ENCODE data around the gene LY6G6D.

LY6G6D gene

DNA sequence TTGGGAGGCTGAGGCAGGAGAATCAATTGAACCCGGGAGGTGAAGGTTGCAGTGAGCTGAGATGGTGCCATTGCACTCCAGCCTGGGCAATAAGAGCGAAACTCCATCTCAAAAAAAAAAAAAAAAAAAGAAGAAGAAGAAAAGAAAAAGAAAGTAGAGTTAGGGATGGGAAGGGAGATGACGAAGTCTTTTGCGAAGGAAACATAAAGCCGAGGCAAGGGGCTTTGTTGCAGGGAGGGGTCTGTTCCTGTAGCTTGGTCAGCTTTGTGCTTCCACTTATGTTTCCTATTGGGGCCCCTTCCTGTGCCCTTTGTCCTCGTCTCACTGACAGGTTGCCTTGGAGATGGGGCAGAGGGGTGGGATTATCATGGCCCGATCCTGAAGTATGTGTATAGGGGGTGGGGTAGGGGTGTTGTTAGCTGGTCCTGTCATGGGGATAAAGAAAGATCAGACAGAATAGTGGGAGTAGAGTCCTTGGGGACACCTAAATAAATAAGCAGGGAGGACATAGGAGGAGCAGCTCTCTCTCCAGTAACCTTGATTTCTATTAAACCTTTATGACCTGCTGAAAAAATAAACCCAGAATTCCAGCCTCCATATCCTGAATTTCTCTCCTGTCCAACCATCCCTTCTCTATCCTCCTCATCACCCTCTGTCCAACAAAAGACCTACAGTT, 22.3 kb downstream of the LY6G6D start:
- peak; percentile 75 for DNase-seq

DNA sequence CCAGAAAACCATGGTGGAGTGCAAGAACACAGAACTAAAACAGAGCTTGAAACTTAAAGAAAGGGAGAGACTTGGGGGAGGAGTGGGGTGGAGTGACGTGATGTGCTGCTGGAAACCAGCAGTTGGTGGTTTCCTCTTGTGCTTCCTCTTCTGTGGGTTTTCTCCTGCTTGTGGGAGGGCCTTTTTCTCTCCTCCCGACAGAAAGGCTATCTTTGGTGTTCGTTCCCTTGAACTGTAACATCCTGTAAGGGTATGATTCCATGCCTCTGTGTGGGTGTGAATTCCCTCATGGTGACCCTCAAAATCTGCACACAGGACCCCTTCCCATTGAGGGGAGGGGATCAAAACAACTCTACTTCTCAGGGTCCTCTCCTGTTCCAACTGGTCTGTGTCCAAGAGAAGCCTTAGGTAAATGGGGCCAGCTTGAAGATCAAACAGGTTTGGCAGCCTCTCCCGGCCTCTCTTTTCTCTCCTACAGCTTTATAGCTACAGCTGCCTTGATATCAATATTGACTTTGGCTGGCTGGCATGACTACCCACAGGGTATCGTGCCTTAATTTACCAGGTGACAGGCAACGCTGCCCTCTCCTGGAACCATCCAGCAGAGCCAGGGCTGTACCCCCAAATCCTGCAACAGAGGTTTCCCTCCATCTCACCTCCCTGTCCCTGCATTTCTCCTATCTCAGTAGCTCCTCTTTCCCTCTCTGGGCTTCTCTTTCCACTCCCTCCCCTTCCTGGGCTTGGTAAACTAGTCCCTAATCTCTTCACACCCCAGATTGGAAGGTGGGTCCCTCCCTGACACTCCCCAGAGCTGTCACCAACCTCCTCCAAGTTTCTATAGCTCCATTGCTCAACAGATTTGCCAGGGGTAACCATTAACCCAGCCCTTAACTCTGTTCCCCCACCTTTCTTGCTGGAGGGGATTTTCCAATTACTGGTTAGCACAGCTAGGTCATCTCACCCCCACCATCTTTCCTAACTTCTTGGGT, 23.1 kb downstream of the LY6G6D start:
- DNase-seq, result peak; percentile 97

DNA sequence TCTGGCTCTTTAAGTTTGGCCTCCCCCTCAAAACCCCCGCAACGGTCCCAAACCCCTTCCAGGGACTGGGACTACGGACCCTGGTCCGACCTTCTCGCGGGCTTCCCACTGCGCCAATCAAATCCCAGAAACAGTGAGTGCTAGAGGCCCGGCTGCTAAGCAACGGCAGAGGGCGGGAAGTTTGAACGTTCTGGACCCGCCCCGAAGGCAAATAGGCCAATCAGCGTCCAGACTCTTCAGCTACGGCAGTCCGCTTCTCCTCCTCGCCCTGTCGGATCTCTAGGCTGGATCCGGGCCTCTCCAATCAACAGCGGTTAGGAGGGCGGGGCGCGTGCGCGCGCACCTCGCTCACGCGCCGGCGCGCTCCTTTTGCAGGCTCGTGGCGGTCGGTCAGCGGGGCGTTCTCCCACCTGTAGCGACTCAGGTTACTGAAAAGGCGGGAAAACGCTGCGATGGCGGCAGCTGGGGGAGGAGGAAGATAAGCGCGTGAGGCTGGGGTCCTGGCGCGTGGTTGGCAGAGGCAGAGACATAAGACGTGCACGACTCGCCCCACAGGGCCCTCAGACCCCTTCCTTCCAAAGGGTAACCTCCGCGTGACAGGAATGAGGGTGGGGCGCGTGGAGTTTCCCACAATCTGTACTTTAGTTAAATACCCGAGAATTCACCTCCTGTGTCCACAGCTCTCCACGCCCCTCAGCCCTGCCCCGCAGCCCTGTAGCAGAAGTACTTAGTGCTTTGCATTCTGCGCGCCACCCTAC, 24.7 kb downstream of the LY6G6D start, which contains the start of gene MSH5:
Gene MSH5, plus strand, starts transcription at position 367 of the 758 bp plus-strand sequence. CDS start 462 bp downstream, outside the sequence.
- peak; percentile 98 for DNase-seq

DNA sequence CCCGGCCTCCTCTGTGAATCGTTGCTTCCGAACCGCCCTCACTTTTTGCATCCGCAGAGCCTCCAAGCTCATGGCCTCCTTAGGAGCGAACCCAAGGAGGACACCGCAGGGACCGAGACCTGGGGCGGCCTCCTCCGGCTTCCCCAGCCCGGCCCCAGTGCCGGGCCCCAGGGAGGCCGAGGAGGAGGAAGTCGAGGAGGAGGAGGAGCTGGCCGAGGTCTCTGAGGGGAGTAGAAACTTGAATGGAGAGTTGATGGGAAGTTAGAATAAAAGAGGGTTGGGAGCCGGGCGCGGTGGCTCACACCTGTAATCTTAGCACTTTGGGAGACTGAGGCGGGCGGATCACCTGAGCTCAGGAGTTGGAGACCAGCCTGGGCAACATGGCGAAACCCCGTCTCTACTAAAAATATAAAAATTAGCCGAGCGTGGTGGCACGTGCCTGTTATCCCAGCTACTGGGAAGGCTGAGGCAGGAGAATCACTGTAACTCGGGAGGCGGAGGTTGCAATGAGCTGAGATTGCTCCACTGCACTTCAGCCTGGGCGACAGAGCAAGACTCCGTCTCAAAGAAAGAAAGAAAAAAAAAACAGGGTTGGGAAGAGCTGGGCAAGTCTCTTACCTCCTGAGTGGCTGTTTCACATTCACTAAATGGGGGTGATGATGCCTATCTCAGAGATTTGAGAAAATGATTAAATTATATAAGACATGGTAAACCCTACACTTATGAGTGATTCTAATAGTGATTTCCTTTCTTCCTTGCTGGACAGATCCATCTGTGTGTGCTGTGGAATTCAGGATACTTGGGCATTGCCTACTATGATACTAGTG, 25.5 kb downstream of the LY6G6D start:
- no peak for DNase-seq

DNA sequence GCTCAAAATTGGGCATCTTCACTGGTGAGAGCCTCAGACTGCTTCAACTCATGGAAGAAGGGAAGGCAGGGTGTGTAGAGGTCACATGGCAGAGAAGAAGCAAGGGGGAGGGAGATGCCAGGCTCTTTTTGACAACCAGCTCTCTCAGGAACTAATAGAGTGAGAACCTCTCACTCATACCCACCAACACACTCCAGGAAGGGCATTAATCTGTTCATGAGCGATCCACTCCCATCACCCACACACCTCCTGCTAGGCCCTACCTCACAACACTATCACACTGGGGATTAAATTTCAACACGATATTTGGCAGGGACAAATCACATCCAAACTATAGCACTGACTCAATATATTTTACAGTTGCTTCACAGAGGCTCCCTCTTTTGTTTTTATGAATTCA, 26.7 kb downstream of the LY6G6D start:
- no peak for DNase-seq

DNA sequence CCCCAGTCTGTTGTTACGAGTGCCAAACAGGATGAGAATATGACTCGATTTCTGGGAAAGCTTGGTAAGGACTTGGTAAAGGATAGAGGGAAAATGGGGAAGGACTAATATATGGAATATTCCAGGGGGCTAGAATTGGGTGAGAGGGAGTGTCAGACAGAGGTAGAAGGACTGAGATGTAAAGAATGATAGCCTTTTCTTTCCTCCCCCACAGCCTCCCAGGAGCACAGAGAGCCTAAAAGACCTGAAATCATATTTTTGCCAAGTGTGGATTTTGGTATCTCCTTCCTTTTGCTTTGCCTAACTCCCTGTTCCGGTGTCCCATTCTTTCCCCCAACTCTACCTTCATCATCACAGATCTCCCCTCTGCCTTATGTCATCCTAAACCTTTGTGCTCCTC, 27.7 kb downstream of the LY6G6D start:
- DNase-seq, result no peak

DNA sequence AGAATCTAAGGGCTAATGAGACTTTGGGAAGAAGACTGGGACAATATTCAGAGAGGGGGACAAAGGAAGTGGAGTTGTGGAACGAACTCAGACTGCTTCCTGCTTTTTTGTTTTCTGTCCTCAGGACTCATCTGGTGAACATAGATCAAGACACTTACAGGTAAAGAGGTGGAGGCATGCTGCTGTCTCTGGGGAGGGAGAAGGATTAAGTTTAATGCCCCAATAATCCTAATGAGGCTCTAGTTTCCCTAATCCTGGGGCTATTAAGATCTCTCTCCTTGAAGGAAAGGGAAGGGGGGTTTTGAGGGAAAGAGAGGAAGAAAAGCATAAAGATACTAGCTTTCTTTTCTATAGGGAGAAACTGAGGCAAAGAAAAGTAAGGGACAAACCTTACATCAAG, 29.3 kb downstream of the LY6G6D start:
- DNase-seq, result no peak

DNA sequence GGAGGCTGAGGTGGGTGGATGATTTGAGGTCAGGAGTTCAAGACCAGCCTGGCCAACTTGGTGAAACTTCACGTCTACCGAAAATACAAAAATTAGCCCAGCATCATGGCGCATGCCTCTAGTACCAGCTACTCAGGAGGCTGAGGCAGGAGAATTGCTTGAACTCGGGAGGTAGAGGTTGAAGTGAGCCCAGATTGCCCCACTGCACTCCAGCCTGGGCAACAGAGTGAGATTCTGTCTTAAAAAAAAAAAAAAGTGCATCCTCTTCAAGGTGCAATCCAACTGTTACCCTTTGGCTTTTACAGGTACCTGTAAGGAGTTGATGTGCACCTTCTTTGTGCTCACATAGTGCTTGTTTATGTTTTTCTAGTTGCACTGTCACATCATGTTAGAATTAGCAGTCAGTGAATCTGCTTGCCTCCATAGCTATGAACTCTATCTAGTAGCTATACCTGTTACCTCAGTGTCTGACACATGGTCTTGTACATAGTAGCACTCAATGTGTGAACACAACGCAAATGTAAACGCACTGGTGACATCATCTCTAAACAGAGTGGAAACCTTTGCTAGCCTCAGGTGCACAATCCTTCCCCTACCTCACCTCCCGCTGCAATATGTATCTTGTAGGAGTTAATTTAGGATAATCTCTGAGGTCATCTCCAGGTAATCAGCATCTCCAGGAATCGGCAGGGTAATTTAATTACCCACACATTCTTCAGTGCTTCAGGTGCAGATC, 34.3 kb downstream of the LY6G6D start:
- DNase-seq, result no peak

DNA sequence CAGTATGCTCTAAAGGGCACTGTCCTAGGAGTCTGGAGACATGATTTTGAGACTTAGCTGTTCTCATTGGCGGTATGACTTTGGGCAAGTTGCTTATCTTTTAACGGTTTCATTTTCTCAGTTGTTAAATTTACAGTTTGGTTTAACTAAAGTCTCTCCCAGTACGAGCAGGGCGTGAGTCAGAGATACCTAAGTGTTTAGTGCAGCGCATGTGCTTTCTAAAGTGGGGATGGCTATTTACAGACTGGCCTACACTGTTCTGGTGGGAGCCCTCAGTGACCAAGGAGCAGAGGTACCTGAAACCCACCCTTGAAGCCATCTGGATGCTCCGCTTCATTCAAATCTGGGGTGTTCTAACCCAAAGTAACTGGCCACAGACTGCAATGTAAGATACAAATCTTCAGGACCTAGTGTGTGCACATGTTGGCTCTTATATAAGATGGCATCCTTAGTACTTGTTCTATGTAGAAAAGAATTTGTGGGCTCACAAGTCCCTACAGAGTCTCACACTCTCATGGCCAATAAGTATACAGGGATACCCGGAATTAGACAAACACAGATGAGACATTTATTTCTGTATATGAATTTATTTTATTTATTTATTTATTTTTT, 35.4 kb downstream of the LY6G6D start:
- DNase-seq, result no peak

DNA sequence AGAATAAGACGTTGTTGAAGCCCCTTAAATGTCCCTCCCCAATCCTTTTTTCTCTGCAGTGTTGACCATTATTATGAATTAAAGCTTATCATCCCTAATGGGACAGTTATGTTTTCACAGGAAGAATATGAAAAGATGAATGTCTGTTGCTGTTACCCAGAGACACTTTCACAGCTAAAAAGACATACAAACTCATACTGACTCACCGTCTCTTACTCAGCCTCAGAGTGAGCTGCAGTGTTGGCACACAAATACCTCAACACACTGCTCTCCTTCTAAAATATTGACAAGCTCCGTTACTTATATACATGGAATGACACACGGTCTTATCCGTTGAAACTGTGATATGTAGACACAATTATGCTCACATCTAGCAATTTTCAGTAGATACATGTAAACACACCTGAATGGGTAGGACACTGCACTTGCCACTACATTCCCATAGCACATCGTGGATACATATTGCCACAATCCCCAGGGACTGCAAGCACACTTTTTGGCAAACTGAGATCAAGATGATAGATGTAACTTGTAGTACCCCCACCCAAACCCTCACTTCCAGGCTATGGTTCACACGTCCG, 37.7 kb downstream of the LY6G6D start:
- DNase-seq, result no peak

DNA sequence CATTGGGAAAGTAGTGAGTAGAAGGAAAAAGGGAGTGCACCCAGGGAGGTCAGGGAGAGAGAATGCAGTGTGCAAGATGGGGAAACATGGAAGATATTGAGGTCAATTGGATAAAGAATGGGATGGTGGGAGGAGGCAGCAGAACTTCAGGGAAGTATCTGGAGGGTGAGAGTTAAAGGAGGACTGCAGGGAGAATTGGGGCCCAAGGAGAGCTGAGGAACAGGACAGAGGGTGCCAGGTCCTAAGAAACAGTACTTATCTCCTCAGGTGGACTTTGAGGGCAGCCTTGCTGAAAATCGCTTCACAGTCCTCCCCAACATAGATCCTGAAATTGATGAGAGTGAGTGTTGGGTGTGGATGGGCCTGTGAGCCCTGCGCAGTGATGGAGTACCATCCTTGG, 43.1 kb downstream of the LY6G6D start:
- no peak for DNase-seq

DNA sequence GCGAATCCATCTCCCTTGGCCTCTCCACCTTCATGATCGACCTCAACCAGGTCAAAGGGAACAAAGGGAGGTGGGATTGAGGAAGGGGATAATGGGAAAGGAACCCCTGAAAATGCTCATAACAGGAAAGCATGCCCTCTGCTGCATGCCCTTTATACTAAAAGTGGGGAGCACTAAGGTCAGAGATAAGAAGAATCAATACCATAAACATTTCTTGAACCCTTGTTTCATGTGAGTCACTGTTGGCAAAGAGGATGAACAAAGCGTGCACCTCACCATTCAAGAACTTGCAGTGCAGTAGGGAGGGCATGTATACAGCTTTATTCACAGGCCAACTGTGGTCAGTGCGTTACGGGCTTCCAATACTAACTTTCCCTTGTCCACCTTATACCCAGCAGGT, 45.6 kb downstream of the LY6G6D start:
- DNase-seq, result no peak

DNA sequence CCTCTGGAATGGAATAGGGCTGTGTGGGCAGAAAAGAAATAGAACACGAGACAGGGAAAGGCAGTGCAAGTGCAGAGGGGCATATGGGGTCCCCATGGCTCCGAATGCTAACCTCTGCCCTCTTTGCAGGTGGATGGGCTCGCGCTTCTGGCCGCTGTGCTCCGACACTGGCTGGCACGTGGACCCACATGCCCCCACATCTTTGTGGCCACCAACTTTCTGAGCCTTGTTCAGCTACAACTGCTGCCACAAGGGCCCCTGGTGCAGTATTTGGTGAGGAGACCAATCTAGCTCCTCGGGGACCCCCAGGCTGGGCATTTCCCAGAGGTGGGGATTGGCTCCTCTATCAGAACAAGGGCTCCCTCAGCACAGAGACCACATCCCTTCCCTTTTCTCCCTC, 46.2 kb downstream of the LY6G6D start:
- no peak for DNase-seq

DNA sequence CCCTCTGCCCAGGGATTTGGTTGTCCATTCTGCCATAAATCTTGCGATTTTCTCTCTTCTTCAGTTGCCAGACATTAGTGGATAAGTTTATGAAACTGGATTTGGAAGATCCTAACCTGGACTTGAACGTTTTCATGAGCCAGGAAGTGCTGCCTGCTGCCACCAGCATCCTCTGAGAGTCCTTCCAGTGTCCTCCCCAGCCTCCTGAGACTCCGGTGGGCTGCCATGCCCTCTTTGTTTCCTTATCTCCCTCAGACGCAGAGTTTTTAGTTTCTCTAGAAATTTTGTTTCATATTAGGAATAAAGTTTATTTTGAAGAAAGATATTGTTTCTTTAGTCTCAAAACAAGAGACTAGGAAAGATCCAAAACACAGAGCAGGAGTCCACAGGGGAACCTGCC, 47.2 kb downstream of the LY6G6D start, which contains the start of gene SAPCD1:
Gene SAPCD1, plus strand, starts transcription at position 301 of the 400 bp plus-strand sequence. CDS start 399 bp downstream, outside the sequence.
- no peak for DNase-seq

DNA sequence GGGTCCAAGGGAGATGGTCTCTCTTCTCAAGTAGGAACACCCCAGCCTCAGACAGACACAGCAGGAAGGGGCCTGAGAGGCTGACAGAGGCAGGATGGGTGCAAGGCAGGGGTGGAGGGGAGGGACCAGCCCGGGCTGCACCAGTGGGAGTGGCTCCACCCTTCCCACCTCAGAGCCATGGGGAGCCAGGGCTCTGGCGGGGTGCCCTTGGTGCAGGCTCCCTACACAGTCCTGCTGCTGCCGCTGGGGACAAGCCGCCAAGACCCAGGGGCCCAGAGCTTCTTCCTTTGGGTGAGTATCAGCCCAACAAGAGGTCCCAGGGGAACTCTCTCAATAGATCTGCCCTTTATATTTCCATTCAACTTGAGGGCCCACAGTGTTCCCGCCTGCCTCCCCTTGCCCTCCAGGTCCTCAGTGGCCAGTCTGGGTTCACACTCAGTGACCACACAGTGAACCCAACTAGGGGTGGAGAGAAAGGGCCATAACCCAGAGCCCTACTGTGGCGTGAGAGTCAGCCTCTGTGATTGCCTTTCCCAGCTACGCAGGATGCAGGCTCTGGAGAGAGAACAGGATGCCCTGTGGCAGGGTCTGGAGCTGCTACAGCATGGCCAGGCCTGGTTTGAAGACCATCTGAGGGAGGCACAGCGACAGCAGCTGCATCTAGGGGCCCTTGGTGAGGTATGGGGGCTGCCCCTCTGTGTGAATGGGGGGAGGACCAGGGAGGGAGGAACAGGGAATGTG, 47.9 kb downstream of the LY6G6D start:
- DNase-seq, result no peak

DNA sequence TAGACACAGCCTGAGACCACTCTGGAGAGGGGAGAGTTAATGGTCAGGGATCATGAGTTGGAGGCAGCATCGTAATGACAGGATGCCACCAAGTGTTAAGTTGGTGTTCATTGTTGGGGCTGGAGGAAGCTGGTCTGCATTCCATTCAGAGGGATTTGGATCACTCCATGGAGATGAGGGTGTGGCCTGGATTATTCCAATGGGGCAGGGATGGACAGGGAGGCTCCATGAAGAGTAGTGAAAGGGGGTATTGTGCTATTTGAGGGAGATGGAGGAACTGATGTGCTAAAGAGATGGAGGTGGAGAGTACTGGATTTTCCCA, 48.4 kb downstream of the LY6G6D start:
- no peak for DNase-seq

DNA sequence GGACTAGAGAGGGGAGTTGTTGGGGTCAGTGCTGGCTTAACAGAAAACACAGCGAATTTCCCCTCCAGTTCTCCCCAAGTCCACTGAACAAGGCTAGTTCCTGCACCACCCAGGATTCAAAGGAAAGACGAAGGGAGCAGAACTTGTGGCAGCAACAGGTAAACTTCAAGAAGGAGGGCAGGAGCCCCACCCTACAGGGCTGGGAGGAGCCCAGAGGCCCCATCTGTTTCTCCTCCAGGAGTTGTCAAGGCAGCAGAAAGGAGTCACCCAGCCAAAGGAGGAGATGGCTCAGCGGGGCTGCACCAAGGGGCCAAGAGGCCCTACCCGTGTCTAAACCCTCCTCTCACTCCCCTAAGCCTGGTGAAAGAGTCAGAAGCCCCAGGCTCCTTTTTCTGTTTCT, 49.0 kb downstream of the LY6G6D start:
- no peak for DNase-seq

DNA sequence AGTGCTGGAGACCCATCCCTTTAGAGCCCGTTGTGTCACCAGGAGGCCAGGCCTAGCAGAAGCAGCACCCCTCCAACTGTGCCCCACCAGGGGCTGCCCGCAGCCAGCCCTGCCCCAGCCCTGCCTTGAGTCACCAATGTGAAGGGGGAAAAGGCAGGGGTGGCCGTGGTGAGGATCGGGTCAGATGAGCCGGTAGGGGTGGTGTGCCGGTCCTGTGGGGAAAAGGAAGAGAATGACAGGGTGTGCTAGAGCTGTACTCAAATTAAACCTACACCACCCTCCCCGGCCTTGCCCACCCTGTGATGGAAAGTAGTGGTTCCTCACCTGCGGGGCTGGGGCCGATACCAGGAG, 50.4 kb downstream of the LY6G6D start:
- no peak for DNase-seq

DNA sequence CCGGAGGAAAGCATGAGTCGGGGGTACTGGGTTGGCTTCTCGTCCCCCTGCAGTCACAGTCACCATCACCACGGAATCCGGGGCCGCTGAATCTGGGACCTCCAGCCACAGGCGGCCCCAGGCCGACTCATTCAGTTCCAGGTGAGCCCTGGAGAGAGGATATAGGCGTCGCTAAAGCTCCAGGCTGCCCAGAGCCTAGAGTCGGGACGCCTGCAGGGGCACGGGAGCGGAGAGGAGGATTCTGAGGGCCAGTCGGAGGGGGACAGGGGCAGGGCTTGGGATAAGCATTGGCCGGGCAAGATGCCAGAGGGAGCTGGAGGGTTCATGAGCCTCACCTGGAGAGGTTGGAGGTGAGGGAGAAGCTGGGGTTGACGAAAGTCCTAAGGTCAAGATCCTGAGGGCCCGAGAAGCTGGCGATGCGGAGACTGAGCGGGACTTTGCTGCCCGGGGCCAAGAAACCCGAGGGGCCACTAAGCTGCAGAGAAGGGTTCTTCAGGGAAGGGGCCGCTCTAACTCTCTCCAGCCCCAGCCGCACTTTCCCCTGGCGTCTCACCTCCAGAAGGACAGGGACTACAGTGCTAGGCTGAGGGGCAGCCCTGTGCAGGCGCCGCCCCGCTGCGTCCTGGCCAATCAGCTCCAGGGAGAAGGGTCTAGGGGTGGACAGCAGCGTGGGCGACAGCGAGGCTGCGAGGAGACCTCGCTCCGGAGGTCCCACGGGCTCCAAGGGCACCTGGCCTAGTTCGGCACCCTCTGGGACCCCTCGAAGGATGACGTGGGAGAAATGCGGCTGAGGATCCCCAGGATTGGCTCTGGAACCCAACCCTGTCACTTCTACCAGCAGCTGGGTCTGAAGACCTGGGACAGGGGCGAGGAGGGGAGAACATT, 51.0 kb downstream of the LY6G6D start:
- DNase-seq, result no peak
